Astrocyte (in vitro differentiated cells and primary cell): ENCODE results near the gene KISS1R. TPM values are rescaled to one million over a fixed set of nuclear protein-coding genes. Genes with fewer than 3 reads are reported as not detected.

Experiments
- DNase-seq: peaks from one replicate; pipeline ENCODE4 v3.0.0-alpha.2; 2010; ENCODE audit warnings: low read depth
- FAIRE-seq: peaks from 2 replicates; lab custom pipeline; 2011; peaks lifted over from hg19 to GRCh38; lab: Jason Lieb, UNC
- H2AFZ ChIP-seq: 2 replicates; pipeline ENCODE4 v1.6.0; 2012; ENCODE audit warnings: low read depth, low read length, inconsistent platforms
- H3K27ac ChIP-seq: 2 replicates; pipeline ENCODE4 v1.5.1; 2011; ENCODE audit warnings: low read depth, low read length, inconsistent platforms
- H3K27me3 ChIP-seq: 2 replicates; pipeline ENCODE4 v1.6.0; 2011; ENCODE audit warnings: low read length, inconsistent platforms; ENCODE audit not compliant: insufficient read depth
- H3K36me3 ChIP-seq: 2 replicates; pipeline ENCODE4 v1.5.1; 2011; ENCODE audit warnings: low read length, inconsistent platforms; ENCODE audit not compliant: insufficient read depth
- H3K4me1 ChIP-seq: 2 replicates; pipeline ENCODE4 v1.5.1; 2011; ENCODE audit warnings: low read length, inconsistent platforms; ENCODE audit not compliant: insufficient read depth
- H3K4me2 ChIP-seq: 2 replicates; pipeline ENCODE4 v1.6.0; 2012; ENCODE audit warnings: low read length, inconsistent platforms
- H3K4me3 ChIP-seq: 2 replicates; pipeline ENCODE4 v1.5.1; 2011; ENCODE audit warnings: low read depth, mild to moderate bottlenecking, low read length, inconsistent platforms; ENCODE audit not compliant: insufficient read depth
- H3K79me2 ChIP-seq: 2 replicates; pipeline ENCODE4 v1.6.0; 2012; ENCODE audit warnings: mild to moderate bottlenecking, low read length, inconsistent platforms; ENCODE audit not compliant: insufficient read depth
- H3K9ac ChIP-seq: 2 replicates; pipeline ENCODE4 v1.6.0; 2012; ENCODE audit warnings: mild to moderate bottlenecking, low read length, inconsistent platforms
- H3K9me3 ChIP-seq: 2 replicates; pipeline ENCODE4 v1.5.1; 2012; ENCODE audit warnings: low read depth, mild to moderate bottlenecking, low read length, inconsistent platforms; ENCODE audit not compliant: insufficient read depth
- H4K20me1 ChIP-seq: 2 replicates; pipeline ENCODE4 v1.6.0; 2012; ENCODE audit warnings: low read length, inconsistent platforms; ENCODE audit not compliant: insufficient read depth
- H3K27ac Mint-ChIP-seq: one replicate; pipeline ENCODE4 v1.8.0; 2021; ENCODE audit warnings: mild to moderate bottlenecking, mixed read lengths; ENCODE audit not compliant: unreplicated experiment
- H3K27me3 Mint-ChIP-seq: one replicate; pipeline ENCODE4 v1.8.0; 2021; ENCODE audit warnings: low read depth, mixed read lengths; ENCODE audit not compliant: unreplicated experiment
- H3K36me3 Mint-ChIP-seq: one replicate; pipeline ENCODE4 v1.8.0; 2021; ENCODE audit warnings: low read depth, mixed read lengths; ENCODE audit not compliant: unreplicated experiment
- H3K4me1 Mint-ChIP-seq: one replicate; pipeline ENCODE4 v1.8.0; 2021; ENCODE audit warnings: low read depth, mixed read lengths; ENCODE audit not compliant: unreplicated experiment
- H3K4me3 Mint-ChIP-seq: one replicate; pipeline ENCODE4 v1.8.0; 2021; ENCODE audit warnings: mild to moderate bottlenecking, moderate library complexity, mixed read lengths; ENCODE audit not compliant: unreplicated experiment
- H3K9me3 Mint-ChIP-seq: one replicate; pipeline ENCODE4 v1.8.0; 2021; ENCODE audit warnings: mild to moderate bottlenecking, mixed read lengths; ENCODE audit not compliant: unreplicated experiment
- CTCF ChIP-seq: IDR thresholded peaks from 2 replicates; pipeline ENCODE4 v1.5.1; 2011; ENCODE audit warnings: low read depth, mild to moderate bottlenecking, inconsistent platforms, low read length, moderate library complexity; ENCODE audit not compliant: insufficient read depth
- EZH2 ChIP-seq: IDR thresholded peaks from 2 replicates; pipeline ENCODE4 v1.6.1; 2012; ENCODE audit warnings: mild to moderate bottlenecking, low read length, inconsistent platforms; ENCODE audit not compliant: insufficient read depth
- total RNA-seq: library from RNA; stranded (reverse); gene quantifications from 2 replicates; pipeline ENCODE4 v1.2.1, GENCODE V29; 2021

Gene KISS1R
- total RNA-seq, 1 donor from 2014 or later, result not detected

- DNase-seq, result no peak
- Histone ChIP-seq H3K9ac (peak overlapping the region; percentile 66), H3K4me3 (no peak overlapping the region), H3K9me3 (no peaks in the 10 kb centered on the region), H2AFZ (no peak overlapping the region), H4K20me1 (peaks cover 24% of the 10 kb centered on the region), H3K4me1 (peaks cover 19% of the 10 kb centered on the region), H3K79me2 (no peaks in the 10 kb centered on the region), H3K27me3 (no peaks in the 10 kb centered on the region), H3K36me3 (no peaks in the 10 kb centered on the region), H3K27ac (peak overlapping the region; percentile 88), H3K4me2 (peak overlapping the region; percentile 31)
- no peak for TF ChIP-seq CTCF
- TF ChIP-seq EZH2, result no peak
- Mint-ChIP-seq H3K4me1 (peaks cover 2% of the 10 kb centered on the region), H3K36me3 (peaks cover 9% of the 10 kb centered on the region), H3K27me3 (no peaks in the 10 kb centered on the region), H3K4me3 (no peak overlapping the region), H3K27ac (no peak overlapping the region), H3K9me3 (no peaks in the 10 kb centered on the region)
- no peak for FAIRE-seq
Measured at GRCh38 chr19:868458-869244, 48.5 kb upstream of the KISS1R start.

GRCh38 chr19:869245-870177, 47.6 kb upstream of the KISS1R start:
- Mint-ChIP-seq H3K4me3 (no peak overlapping the region), H3K27ac (peak overlapping the region; percentile 47), H3K36me3 (peaks cover 9% of the 10 kb centered on the region), H3K9me3 (no peaks in the 10 kb centered on the region), H3K27me3 (no peaks in the 10 kb centered on the region), H3K4me1 (peaks cover 2% of the 10 kb centered on the region)
- Histone ChIP-seq H3K27ac (peak overlapping the region; percentile 88), H3K27me3 (no peaks in the 10 kb centered on the region), H2AFZ (no peak overlapping the region), H3K36me3 (peaks cover 3% of the 10 kb centered on the region), H3K4me2 (peak overlapping the region; percentile 42), H3K9ac (peak overlapping the region; percentile 66), H3K79me2 (no peaks in the 10 kb centered on the region), H3K4me1 (peaks cover 19% of the 10 kb centered on the region), H3K4me3 (no peak overlapping the region), H4K20me1 (peaks cover 24% of the 10 kb centered on the region), H3K9me3 (no peaks in the 10 kb centered on the region)
- DNase-seq, result peak; percentile 93
- TF ChIP-seq CTCF (no peak), EZH2 (no peak)
- FAIRE-seq, result peak; percentile 50
